Measurements from ENCODE around the gene SNCG.
"Not testable (repeated sequence)": the region's sequence is repeated elsewhere in the genome, so short reads cannot be mapped to it uniquely, and the experiment has no call there.

- not testable (repeated sequence) for TF ChIP-seq CTCF (IDR thresholded peaks at IDR 0.05; ENCODE audit: low read length); EZH2 (optimal IDR thresholded peaks at IDR 0.05; ENCODE audit: low read depth, low read length); EZH2phosphoT487 (IDR thresholded peaks at IDR 0.05; ENCODE audit: low read length)
Observed at GRCh38 chr10:86940076-86940475, 18.3 kb upstream of the SNCG start.

All from MM.1S (cell line).